ENCODE data around the gene KLHL29. TPM values are rescaled to one million over a fixed set of nuclear protein-coding genes. Genes with fewer than 3 reads are reported as not detected.
A peak's percentile ranks its signal among the peaks of the same experiment; 100 is the strongest.

The KLHL29 gene
- total RNA-seq, 2 donors from 2014 or later, result 1.3 to 3.3 TPM

GRCh38 chr2:23603581-23603980, 218.6 kb downstream of the KLHL29 start:
- no peak for DNase-seq
- ATAC-seq, result peak in 1 of 2 donors; percentile 8
- intact Hi-C loops (cut with DNase I), result no loop called here

DNA sequence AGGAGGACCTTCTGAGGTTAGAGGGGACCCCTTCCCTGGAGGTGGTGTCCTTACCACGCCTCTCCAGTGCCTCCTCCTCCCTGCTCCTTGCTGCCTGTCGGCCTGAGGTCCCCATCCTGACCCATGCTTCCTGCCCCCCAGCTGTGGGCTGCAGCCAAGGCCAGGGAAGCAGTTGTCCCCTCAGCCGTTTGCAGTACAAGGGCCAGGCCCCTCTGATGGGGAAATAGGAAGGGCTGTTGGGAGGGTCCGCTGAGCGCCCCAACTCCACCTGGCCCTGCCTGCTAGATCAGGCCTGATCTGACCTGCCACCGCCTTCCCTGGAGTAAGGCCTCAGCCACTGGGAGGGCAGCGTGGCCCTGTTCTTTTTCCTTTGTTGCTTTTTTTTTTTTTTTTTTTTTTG, 219.8 kb downstream of the KLHL29 start:
- DNase-seq, result no peak
- no peak for ATAC-seq
- intact Hi-C loops (cut with DNase I), result no loop called here

DNA sequence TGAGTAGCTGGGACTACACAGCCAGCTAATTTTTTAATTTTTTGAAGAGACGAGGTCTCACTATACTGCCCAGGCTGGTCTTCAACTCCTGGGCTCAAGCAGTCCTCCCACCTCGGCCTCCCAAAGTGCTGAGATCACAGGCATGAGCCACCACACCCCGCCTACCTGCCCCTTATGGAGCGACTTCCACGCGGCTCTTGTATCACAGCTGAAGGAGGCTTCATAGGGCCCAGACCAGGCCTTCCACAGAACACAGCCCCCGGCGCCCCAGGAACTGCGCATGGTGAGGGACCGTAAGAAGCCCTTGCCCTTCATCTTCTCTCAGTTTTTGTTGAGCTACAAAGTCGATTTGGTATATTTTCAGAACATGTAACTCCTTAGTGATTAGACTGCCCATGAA, 220.3 kb downstream of the KLHL29 start:
- intact Hi-C loops (cut with DNase I), result no loop called here
- no peak for ATAC-seq
- no peak for DNase-seq

GRCh38 chr2:23606196-23606595, 221.2 kb downstream of the KLHL29 start:
- ATAC-seq (no peak), DNase-seq (no peak)
- intact Hi-C loops (cut with DNase I), result no loop called here

DNA sequence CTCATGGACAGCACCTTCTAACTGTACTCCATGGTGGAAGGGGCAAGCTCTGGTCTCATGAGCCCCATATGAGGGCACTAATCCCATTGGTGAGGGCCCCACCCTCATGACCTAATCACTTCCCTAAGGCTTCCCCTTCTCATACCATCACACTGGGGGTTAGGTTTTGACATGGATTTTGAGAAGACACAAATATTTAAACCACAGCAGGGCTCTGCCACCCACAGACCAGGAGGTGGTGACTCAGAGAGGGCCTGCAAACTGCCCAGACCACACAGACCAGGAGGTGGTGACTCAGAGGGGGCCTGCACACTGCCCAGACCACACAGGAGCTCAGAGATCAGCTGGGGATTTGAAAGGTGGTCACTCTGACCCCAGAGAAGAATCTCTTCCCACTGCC, 222.0 kb downstream of the KLHL29 start:
- ATAC-seq (no peak), DNase-seq (no peak)
- intact Hi-C loops (cut with DNase I), result no loop called here

DNA sequence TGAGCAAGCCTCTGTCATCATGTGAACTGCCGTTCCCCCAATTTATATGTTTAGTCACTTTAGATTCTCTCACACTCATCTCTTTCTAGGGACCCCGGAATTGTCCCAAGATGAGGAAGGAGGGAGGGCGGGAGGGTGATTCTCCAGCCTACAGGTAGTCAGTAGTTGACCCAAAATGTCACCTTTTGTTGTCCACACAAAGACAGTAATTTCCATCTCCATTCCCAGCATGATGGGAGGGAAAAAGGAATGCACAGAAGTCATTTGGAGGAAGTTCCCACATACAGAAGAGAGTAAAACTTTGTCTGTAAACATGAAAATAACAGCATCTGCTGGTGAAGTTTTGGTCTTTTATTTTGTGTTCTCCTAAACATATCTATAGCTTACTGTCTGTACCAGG, 222.9 kb downstream of the KLHL29 start:
- DNase-seq (no peak), ATAC-seq (no peak)
- intact Hi-C loops (cut with DNase I), result no loop called here

DNA sequence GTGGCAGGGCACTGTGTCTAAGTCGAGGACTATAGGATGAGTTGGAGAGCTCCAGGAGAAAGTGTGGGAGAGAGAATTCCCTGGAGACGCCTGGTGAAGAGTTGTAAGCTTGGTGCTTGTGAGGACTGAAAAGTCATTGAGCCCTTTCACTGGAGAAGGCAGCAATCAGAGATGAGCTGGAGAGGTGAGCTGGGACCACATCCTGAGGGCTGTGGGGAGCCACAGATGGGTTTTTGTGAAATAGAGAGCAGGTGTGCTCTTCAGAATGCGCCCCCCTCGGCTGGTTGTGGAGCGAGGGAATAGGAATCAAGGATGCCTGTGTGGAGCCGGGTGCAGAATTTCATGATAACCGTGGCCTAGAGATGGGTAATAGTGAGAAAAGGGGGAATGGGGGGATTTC, 224.3 kb downstream of the KLHL29 start:
- no peak for ATAC-seq
- intact Hi-C loops (cut with DNase I), result no loop called here
- DNase-seq, result no peak

DNA sequence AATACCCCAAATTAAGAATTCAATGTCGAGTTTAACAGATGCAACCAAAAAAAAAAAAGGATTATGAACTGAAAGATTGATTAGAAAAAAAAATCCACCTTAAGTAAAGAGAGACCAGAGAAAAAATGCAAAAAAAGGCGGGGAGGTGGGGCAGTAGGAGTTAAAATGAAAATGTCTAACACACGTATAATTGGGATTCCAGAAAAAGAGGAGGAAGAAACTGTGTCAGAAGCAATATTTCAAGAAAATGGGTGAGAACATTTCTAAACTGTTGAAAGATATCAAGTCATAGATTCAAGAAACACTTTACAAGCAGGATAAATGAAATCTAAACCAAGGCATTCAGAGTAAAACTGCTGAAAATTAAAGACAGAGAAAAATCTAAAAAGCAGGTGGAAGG, 226.9 kb downstream of the KLHL29 start:
- no peak for ATAC-seq
- no peak for DNase-seq
- intact Hi-C loops (cut with DNase I), result no loop called here

- DNase-seq, result no peak
- intact Hi-C loops (cut with DNase I), result no loop called here
- ATAC-seq, result no peak
Measured at GRCh38 chr2:23614701-23615100, 229.7 kb downstream of the KLHL29 start.

GRCh38 chr2:23615216-23616020, 230.4 kb downstream of the KLHL29 start:
- intact Hi-C loops (cut with DNase I), result no loop called here
- no peak for DNase-seq
- no peak for ATAC-seq

GRCh38 chr2:23616630-23617029, 231.7 kb downstream of the KLHL29 start:
- intact Hi-C loops (cut with DNase I), result no loop called here

DNA sequence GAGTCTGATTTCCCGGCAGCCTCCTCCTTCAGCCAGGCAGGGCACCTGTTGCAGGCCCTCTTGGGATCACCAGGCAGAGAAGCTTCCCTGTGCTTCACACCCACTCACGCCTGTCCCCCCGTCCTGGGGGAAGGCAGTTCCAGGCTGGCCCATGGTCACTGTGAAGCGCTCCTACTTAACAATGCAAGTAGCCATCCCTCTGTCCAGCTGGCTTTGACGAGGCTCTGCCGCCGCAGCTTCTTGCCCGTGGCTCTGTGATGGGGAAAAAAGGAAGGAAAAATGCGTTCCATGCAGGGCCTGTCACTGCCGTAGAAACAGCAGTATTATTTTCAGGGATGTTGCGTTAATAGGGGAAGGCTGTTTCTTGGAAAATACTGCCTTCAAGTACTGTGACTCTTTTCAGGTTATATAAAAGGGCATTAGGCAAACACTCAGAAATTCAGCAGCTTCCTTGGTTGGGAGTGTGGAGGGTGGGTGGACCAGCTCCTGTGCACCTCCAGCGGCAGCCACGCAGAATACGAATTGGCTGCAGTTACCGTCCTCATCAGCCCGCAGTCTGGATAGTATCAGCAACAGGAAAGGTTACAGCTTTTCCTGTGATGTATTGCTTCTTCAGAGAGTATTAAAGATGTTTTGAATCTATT, 232.3 kb downstream of the KLHL29 start:
- ATAC-seq (peak; percentile 88 to 89), DNase-seq (peak; percentile 71)
- intact Hi-C loops (cut with DNase I), result no loop called here

More at GRCh38 chr2:23616630-23617029, 231.7 kb downstream of the KLHL29 start:
- DNase-seq, result peak; percentile 50
- no peak for ATAC-seq

- intact Hi-C loops (cut with DNase I), result no loop called here
- ATAC-seq (peak; percentile 27 to 65), DNase-seq (peak; percentile 55)
Measured at GRCh38 chr2:23617811-23618215, 232.8 kb downstream of the KLHL29 start.

GRCh38 chr2:23618265-23618664, 233.3 kb downstream of the KLHL29 start:
- ATAC-seq (no peak), DNase-seq (no peak)
- intact Hi-C loops (cut with DNase I), result no loop called here

DNA sequence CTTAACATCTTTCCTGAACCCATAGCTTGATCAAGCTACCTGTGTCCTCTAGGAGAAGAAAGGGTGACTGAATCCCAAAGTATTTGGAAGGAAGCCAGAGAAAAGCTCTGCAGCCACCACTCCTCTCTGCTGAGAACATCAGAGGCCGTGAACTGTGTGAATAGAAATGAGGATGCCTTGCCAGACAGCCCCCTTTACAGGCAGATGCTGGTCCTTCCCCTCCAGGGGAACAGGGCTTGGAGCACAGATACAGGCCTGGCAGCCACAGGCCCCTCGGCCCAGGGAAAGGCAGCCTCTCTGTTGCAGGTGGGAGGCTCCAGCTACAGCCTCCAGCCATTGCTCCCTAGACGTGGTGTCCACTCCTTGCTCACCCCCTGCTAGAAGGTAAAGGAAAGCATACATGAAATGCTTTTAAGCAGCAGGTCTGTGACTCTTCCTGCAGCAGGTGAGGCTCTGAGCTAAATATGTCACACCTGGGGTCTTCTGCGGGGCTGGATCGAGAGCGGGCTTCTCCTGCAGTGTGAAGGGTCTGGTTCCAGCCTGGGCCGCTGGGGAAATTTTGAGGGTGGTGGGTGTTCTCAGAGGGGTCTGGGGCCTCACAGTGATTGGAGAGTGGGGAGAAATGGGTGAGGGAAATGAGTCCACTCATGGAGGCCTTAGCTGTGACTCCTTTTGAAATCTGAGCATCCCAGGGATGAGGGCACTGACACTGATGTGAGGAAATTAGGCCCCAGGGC, 234.0 kb downstream of the KLHL29 start:
- DNase-seq (no peak), ATAC-seq (no peak)
- intact Hi-C loops (cut with DNase I), result no loop called here

GRCh38 chr2:23619941-23620340, 235.0 kb downstream of the KLHL29 start:
- DNase-seq (no peak), ATAC-seq (no peak)
- intact Hi-C loops (cut with DNase I), result no loop called here

GRCh38 chr2:23620841-23621341, 235.9 kb downstream of the KLHL29 start:
- DNase-seq, result no peak
- intact Hi-C loops (cut with DNase I), result no loop called here
- peak; percentile 20 to 24 for ATAC-seq

- intact Hi-C loops (cut with DNase I), result no loop called here
- no peak for DNase-seq
- ATAC-seq, result no peak
Measured at GRCh38 chr2:23621616-23622015, 236.6 kb downstream of the KLHL29 start.

GRCh38 chr2:23622466-23622865, 237.5 kb downstream of the KLHL29 start:
- DNase-seq, result no peak

More at GRCh38 chr2:23622466-23622865, 237.5 kb downstream of the KLHL29 start:
- intact Hi-C loops (cut with DNase I), result no loop called here
- no peak for ATAC-seq

Measured in left cardiac atrium (tissue), 4 donors.